Omental fat pad (tissue), 4 donors: ENCODE results near the gene DCTN2. TPM values are rescaled to one million over a fixed set of nuclear protein-coding genes. Genes with fewer than 3 reads are reported as not detected.

Experiments
- ATAC-seq: fragments of 150-250 bp; one replicate; pipeline ENCODE4 v1.9.1; 2016; ENCODE audit warnings: mild to moderate bottlenecking, moderate library complexity; ENCODE audit not compliant: low FRiP score
- DNase-seq: peaks from one replicate; pipeline ENCODE4 v3.0.0-alpha.2; 2019; ENCODE audit warnings: low spot score
- total RNA-seq, 4 donors: library from RNA; depleted of rRNA; stranded (reverse); fragments of >200 nt; gene quantifications; one replicate each; pipeline ENCODE4 v1.1.0, GENCODE V29; 2016
- TF ChIP-seq, protein P1 (sequence below), 3 donors: fragments of 450-650 bp; IDR thresholded peaks; one replicate each; pipeline ENCODE4 v1.5.1; 2016 to 2017; ENCODE audit warnings: antibody characterized with exemption in 3 of 3, mild to moderate bottlenecking in 3 of 3, moderate library complexity in 2 of 3

DCTN2 gene
- total RNA-seq, 4 donors from 2014 or later, result 96.0 to 134 (median 123) TPM

DNA sequence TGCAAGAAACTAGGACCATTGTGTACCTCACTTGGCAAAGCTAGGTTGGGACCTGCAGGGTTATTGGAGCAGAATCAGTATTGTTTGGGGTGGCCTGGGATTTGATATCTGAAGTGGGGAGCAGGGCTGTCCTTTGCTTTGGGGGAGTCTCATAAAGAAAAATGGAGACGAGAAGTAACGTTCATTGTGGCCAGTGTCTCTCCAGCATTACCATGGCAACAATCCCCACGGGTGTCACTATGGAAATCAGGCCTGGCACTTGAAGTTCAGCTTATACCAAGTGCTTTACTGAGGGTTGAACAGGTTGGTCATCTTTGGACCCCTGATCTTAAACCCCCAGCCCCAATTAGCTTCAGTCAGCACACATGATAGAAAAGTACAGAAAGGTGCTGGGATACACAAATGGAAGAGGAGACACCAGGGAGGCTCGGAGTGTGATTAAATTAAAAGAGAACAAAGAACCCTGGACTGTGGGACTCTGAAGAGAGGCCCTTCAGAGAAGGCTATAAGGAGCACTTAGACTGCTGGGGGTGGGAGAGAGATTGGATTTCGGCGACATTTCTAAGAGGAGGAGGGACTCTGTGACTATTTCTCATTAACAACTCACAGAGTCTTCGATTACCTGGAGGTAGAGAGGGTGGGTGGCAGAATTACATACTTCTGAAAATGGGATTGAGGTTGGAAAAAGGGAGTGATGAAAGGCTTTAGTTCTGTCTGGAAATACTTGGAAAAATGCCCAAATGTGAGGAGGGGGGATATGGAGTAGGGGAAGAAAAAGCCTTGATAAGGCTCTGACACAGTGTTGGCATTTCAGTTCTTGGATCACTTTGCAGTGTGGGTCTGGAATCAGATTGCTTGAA is 6.6 kb upstream of the DCTN2 start:
- TF ChIP-seq, protein P1, sequence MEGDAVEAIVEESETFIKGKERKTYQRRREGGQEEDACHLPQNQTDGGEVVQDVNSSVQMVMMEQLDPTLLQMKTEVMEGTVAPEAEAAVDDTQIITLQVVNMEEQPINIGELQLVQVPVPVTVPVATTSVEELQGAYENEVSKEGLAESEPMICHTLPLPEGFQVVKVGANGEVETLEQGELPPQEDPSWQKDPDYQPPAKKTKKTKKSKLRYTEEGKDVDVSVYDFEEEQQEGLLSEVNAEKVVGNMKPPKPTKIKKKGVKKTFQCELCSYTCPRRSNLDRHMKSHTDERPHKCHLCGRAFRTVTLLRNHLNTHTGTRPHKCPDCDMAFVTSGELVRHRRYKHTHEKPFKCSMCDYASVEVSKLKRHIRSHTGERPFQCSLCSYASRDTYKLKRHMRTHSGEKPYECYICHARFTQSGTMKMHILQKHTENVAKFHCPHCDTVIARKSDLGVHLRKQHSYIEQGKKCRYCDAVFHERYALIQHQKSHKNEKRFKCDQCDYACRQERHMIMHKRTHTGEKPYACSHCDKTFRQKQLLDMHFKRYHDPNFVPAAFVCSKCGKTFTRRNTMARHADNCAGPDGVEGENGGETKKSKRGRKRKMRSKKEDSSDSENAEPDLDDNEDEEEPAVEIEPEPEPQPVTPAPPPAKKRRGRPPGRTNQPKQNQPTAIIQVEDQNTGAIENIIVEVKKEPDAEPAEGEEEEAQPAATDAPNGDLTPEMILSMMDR (IDR thresholded peaks at IDR 0.05), result no peak
- DNase-seq, result no peak
- ATAC-seq, result no peak

DNA sequence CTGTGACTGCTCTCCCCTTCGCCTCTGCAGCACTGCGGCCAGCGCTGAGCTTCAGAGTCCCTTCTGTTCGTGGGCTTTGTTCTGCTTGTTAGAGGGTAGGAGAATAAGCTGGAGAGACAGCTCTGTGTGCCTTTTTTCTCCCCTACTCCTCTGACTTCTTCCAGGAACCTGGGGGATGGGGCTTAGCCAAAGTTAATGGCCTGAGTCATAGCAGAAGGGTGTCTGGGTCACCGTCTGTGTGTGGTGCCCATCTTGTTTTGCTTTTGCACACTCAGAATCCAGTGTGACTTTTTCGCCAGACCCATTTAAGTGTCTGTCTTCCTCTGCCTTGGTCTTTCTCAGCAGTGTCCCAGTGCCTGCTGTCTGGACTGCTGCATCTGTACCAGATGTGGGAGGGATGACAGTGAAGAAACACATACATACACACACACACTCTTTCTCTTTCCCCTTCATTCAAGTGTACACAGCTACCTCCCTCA is 5.9 kb upstream of the DCTN2 start:
- ATAC-seq (no peak), DNase-seq (no peak)
- TF ChIP-seq, protein P1 (IDR thresholded peaks at IDR 0.05), result no peak

DNA sequence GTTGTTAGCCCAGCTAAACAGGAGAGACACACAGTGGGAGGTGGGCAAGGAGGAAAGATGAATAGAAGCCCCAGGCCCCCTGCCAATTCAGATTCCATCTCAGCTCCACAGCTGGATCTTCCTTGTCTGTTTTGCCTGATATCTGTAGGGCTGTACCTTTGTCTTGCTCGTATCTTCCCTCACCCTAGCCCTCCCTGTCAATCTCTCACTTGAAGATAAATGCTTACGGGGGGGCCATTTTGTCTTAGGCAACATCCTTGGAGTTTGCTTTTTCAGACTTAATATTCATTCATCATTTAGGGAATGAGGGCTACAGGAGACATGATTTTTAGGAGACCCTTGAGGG is 5.3 kb upstream of the DCTN2 start:
- TF ChIP-seq, protein P1 (IDR thresholded peaks at IDR 0.05), result no peak
- DNase-seq (no peak), ATAC-seq (no peak)

DNA sequence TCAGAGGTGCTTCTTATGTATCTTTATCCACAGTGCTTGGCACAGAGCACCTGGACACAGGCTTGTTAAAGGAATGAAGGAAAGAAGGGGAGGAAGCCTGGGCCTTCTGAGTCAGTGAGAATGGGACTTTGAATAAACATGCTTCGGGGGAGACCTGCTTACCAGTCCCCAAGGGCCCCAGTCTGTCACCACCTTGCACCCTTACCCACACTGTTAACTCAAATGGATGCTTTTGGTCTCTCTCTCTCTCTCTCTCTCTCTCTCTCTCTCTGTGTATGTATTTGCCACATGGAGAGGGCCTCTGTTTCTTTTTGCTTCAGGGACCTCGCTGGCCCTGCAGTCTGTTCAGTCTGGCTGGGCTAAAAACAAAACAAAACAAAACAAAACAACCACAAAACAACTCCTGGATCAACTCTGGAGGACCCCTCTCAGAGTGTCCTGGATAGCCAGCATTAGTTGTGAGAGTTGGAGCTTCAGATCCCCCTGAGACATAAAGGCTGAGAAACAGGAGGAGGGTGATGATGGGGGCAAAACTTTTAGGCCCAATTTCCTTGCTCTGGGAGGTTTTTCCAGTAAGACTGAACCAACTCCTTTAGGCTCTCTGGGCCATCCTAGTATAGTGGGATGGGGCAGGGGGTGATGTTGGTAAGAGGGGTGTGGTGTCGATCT is 4.8 kb upstream of the DCTN2 start:
- DNase-seq (no peak), ATAC-seq (no peak)
- TF ChIP-seq, protein P1 (IDR thresholded peaks at IDR 0.05), result no peak

DNA sequence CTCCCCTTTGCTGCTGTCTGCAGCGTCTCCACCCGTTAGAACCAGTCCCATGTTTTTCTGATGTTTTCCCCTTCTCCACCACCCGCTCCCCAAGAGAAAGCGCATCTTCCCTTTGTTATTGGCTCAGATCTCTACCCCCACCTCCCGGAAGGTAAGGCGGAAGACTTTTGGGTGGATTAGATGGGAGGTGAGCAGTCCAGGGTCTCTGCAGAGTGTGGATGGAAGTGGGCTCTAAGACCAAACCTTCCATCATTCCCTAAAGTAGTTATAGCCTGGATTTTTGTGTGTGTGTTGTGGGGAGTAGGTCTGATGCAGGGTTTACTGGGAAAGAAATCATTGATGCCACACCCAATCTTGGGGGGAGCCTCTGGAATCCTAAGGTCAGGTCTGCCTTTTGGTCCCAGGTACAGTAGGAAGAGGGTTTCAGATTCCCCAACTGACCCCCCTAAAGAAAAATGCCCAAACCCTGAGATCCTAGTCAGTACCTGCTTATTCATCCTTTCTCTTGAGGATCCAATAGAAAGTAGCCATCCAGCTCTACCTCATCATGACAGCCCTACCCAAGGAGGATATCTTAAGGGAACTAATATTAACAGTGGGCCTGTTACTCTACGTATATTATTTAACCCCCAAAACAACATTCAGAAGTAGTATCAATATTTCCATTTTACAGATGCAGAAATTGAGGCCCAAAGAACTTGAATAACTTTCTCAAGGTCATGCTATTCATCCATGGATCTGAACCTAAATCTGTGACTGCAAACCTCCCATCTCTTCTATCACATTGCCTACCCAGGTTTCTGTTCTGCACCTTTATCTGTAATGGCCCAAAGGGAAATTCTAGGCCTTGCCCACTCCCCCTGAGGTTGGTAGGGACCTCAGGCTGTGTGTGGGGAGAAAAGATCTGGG is 3.9 kb upstream of the DCTN2 start:
- DNase-seq (no peak), ATAC-seq (no peak)
- TF ChIP-seq, protein P1 (IDR thresholded peaks at IDR 0.05), result no peak

DNA sequence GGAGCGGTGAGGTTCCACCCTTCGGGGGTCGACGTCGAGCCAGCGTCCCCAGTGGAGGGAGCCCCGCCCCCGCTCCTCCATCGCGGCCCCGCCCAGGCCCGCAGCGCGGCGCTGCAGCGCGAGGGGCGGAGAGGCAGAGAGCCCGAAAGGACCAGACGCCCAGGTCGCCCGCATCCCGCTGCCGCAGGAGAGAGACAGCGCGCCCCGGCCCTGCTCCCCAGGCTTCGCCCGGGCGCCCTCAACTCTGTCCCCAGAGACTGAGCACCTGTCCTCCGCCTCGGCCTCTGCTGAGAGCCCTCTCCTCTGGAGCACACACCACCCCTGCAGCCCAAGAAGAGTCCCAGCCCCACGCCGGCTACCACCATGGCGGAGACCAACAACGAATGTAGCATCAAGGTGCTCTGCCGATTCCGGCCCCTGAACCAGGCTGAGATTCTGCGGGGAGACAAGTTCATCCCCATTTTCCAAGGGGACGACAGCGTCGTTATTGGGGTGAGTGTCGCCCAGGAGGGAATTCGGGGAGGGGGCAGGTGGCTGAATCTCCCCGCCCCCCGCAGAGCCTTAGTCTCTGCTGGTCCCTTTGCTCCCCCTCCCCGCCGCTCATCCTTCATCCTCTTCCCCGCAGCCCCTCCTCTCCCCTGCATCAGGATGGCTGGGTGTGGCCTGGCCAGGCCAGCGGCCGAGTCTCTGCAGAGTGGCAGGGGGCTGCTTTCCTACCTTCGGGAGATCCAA is 3.1 kb upstream of the DCTN2 start, which contains the start of gene KIF5A:
TSS of gene KIF5A (plus strand) at position 136 of the 732 bp plus-strand sequence. CDS start at position 364, 228 bp downstream.
- DNase-seq (no peak), ATAC-seq (no peak)
- TF ChIP-seq, protein P1 (IDR thresholded peaks at IDR 0.05), result no peak
